CD14-positive monocyte (primary cell): ENCODE measurements around the gene NT5C1A. TPM values are rescaled to one million over a fixed set of nuclear protein-coding genes. Genes with fewer than 3 reads are reported as not detected.

ENCODE experiments used
- DNase-seq, 3 donors: peaks; one replicate each; pipeline ENCODE4 v3.0.0-alpha.2; 2011 to 2022
- H2AFZ ChIP-seq: 2 replicates; pipeline ENCODE4 v1.6.0; 2012; ENCODE audit warnings: mild to moderate bottlenecking, low read depth, low read length, inconsistent platforms; ENCODE audit not compliant: insufficient read depth, poor library complexity, severe bottlenecking
- H3K27ac ChIP-seq, 2 donors: 1 replicate in 1 of 2; 2 replicates in 1 of 2; pipeline ENCODE4 v1.5.1; 2012 to 2013; ENCODE audit warnings: low read length in 2 of 2, control low read depth in 1 of 2, inconsistent platforms in 1 of 2, low read depth in 1 of 2, mild to moderate bottlenecking in 1 of 2
- H3K27me3 ChIP-seq, 2 donors: one replicate each; pipeline versions ENCODE4 v1.6.0 to v1.6.1; 2011 to 2013; ENCODE audit warnings: low read length in 2 of 2; ENCODE audit not compliant: control insufficient read depth in 2 of 2, insufficient read depth in 2 of 2
- H3K36me3 ChIP-seq, 2 donors: replicated peaks in 1 of 2; 1 replicate in 1 of 2; 2 replicates in 1 of 2; pipeline versions ENCODE4 v1.5.1 to v1.6.1; 2012 to 2013; ENCODE audit warnings: low read length in 2 of 2, control low read depth in 1 of 2, inconsistent platforms in 1 of 2, mild to moderate bottlenecking in 1 of 2; ENCODE audit not compliant: insufficient read depth in 2 of 2, control insufficient read depth in 1 of 2
- H3K4me1 ChIP-seq, 2 donors: 1 replicate in 1 of 2; 2 replicates in 1 of 2; pipeline versions ENCODE4 v1.5.1 to v1.6.1; 2012 to 2013; ENCODE audit warnings: low read length in 2 of 2, control low read depth in 1 of 2, inconsistent platforms in 1 of 2, mild to moderate bottlenecking in 1 of 2, moderate library complexity in 1 of 2; ENCODE audit not compliant: insufficient read depth in 2 of 2, control insufficient read depth in 1 of 2
- H3K4me2 ChIP-seq: replicated peaks from 2 replicates; pipeline ENCODE3; 2012; ENCODE audit warnings: low read length, moderate library complexity, mild to moderate bottlenecking; ENCODE audit not compliant: poor library complexity, severe bottlenecking; ENCODE audit errors: extremely low read depth
- H3K4me3 ChIP-seq, 3 experiments: fragments of 200-600 bp in 1 of 3; sonication (generic) in 1 of 3; replicated peaks in 1 of 3; 1 replicate in 2 of 3; 2 replicates in 1 of 3; pipeline ENCODE4 v1.5.1; 2011 to 2013; ENCODE audit warnings: low read length in 3 of 3, mild to moderate bottlenecking in 3 of 3, control low read depth in 2 of 3, low read depth in 2 of 3, inconsistent platforms in 1 of 3, moderate library complexity in 1 of 3
- H3K79me2 ChIP-seq: 2 replicates; pipeline ENCODE4 v1.6.0; 2012; ENCODE audit warnings: mild to moderate bottlenecking, control low read depth, inconsistent platforms, low read length, moderate library complexity; ENCODE audit not compliant: insufficient read depth
- H3K9ac ChIP-seq: 2 replicates; pipeline ENCODE4 v1.6.0; 2017; ENCODE audit warnings: low read length, mild to moderate bottlenecking; ENCODE audit not compliant: insufficient read depth, poor library complexity, severe bottlenecking
- H3K9me3 ChIP-seq, 2 donors: replicated peaks in 1 of 2; 1 replicate in 1 of 2; 2 replicates in 1 of 2; pipeline versions ENCODE4 v1.5.1 to v1.6.1; 2012 to 2013; ENCODE audit warnings: low read length in 2 of 2, control low read depth in 1 of 2; ENCODE audit not compliant: control insufficient read depth in 1 of 2, insufficient read depth in 1 of 2
- H4K20me1 ChIP-seq: 2 replicates; pipeline ENCODE4 v1.6.0; 2012; ENCODE audit warnings: mild to moderate bottlenecking, low read length, control low read depth, moderate library complexity; ENCODE audit not compliant: insufficient read depth
- H3K27ac Mint-ChIP-seq, 7 donors: one replicate each; pipeline ENCODE4 v1.8.0; 2020; ENCODE audit warnings: mild to moderate bottlenecking in 7 of 7, mixed read lengths in 7 of 7, moderate library complexity in 6 of 7, inconsistent platforms in 2 of 7
- H3K27me3 Mint-ChIP-seq, 3 donors: one replicate each; pipeline ENCODE4 v1.8.0; 2021 to 2022; ENCODE audit warnings: low read depth in 3 of 3, mild to moderate bottlenecking in 3 of 3, mixed read lengths in 3 of 3, moderate library complexity in 3 of 3, inconsistent platforms in 1 of 3
- H3K36me3 Mint-ChIP-seq, 2 donors: one replicate each; pipeline ENCODE4 v1.8.0; 2020; ENCODE audit warnings: mixed read lengths in 2 of 2, inconsistent platforms in 1 of 2, mild to moderate bottlenecking in 1 of 2
- H3K4me1 Mint-ChIP-seq: one replicate; pipeline ENCODE4 v1.8.0; 2020; ENCODE audit warnings: mild to moderate bottlenecking, mixed read lengths
- H3K4me3 Mint-ChIP-seq, 2 donors: one replicate each; pipeline ENCODE4 v1.8.0; 2020; ENCODE audit warnings: mild to moderate bottlenecking in 2 of 2, mixed read lengths in 2 of 2, moderate library complexity in 1 of 2
- H3K9me3 Mint-ChIP-seq, 7 donors: one replicate each; pipeline ENCODE4 v1.8.0; 2020 to 2022; ENCODE audit warnings: mixed read lengths in 7 of 7, mild to moderate bottlenecking in 6 of 7, moderate library complexity in 6 of 7, inconsistent platforms in 2 of 7
- CTCF ChIP-seq: fragments of 200-600 bp; IDR thresholded peaks from one replicate; pipeline ENCODE4 v1.8.0; 2022; ENCODE audit warnings: antibody characterized with exemption, mild to moderate bottlenecking
- WGBS: methylation state at CpG from one replicate; pipeline ENCODE4 v1.1.5; 2013; ENCODE audit warnings: missing lambda C conversion rate; ENCODE audit not compliant: insufficient coverage; 5-methylcytosine and 5-hydroxymethylcytosine counted together
- intact Hi-C, 2 donors: fragments of 100-400 bp; cut with micrococcal nuclease; formaldehyde crosslinking; loops; one replicate each; pipeline versions ENCODE4 v1.15.0 to v1.15.1; 2023
- polyA plus RNA-seq, 3 donors: library from polyadenylated mRNA; depleted of rRNA in 1 of 3; unstranded in 2 of 3; stranded (reverse) in 1 of 3; fragments of 300-500 nt in 2 of 3; fragments of >200 nt in 1 of 3; fragmentation: Illumina TruSeq in 2 of 3; gene quantifications; 1 replicate in 2 of 3; 2 replicates in 1 of 3; pipeline ENCODE4 v1.2.3, GENCODE V29; 2012 to 2021

Gene NT5C1A
- polyA plus RNA-seq, 3 donors = not detected

DNA sequence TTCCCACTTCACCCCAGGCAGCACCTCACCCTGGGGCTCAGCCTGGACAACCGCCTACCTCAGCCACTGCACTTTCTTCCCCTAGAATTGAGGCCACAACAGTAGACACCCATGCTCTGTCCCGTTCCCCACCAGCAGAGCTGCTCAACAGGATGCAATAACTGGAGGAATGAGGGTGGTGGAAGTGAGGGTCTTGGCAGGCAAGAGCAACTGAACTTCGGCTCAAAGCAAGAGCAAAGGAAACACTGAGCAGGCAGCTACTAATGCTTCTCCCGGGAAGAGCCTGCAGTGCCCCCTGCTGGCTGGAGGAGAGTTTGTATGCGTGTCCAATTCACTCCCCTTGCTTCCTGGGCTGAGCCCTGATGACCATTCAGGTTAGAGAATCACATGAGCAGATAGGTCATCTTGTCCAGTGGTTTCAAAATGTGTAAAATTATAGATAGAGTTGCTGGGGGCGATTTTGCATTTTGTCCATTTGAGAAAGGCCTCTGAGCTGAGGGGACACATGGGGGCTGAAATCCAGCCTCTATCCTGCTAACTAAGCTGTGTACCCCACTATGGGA lies 13.9 kb downstream of the NT5C1A start:
- H3K4me1 ChIP-seq = peaks cover 7 to 9% of the 10 kb centered on the region in 2 donors
- H3K9ac ChIP-seq = no peak overlapping the region
- no peaks in the 10 kb centered on the region for H3K36me3 Mint-ChIP-seq
- peak overlapping the region in 1 of 7 donors; percentile 1 for H3K27ac Mint-ChIP-seq
- intact Hi-C loops = loop anchor here in 1 of 2 donors (5.0 kb wide), 1 partner anchor 64 kb away; no protein-coding TSS in a partner anchor
- H3K27ac ChIP-seq = no peak overlapping the region
- peaks cover 2 to 14% (median 4%) of the 10 kb centered on the region in 3 donors for H3K27me3 Mint-ChIP-seq
- H3K36me3 ChIP-seq = no peaks in the 10 kb centered on the region
- DNase-seq = peak; percentile 58 to 68 (median 60)
- 21% methylated on average over 4 of the region's 6 CpGs for WGBS
- H3K9me3 ChIP-seq = no peaks in the 10 kb centered on the region
- H4K20me1 ChIP-seq = no peaks in the 10 kb centered on the region
- peaks cover 17% of the 10 kb centered on the region for H3K4me1 Mint-ChIP-seq
- no peaks in the 10 kb centered on the region for H3K79me2 ChIP-seq
- peak; percentile 92 for TF ChIP-seq CTCF
- no peaks in the 10 kb centered on the region for H3K9me3 Mint-ChIP-seq
- H3K4me3 Mint-ChIP-seq = peak overlapping the region in 1 of 2 donors; percentile 65
- no peaks in the 10 kb centered on the region for H3K27me3 ChIP-seq
- no peak overlapping the region for H3K4me3 ChIP-seq
- H3K4me2 ChIP-seq = no peak overlapping the region
- H2AFZ ChIP-seq = peak overlapping the region; percentile 77

DNA sequence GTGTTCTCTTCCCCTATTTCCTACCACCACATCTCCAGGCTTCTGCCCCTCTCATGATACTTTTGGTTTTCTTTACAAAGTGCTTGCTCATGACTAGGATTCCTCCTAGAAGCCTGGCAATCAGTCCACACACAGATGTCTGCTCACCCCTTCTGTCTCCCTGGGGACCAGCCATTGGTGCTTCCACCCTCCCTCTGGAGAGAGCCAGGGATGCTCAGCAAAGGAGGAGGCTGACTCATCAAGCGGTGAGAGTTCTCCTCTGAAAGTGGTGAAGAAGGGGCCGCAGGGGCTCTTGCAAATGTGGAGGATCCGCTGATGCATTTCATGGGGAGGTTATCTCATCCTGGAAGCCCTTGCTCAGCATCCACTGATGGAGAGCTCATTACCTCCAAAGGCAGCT lies 14.5 kb downstream of the NT5C1A start:
- TF ChIP-seq CTCF = no peak
- no peak overlapping the region for H3K4me3 Mint-ChIP-seq
- H3K27me3 ChIP-seq = no peaks in the 10 kb centered on the region
- peaks cover 17% of the 10 kb centered on the region for H3K4me1 Mint-ChIP-seq
- 100% methylated on average over 2 of the region's 3 CpGs for WGBS
- intact Hi-C loops = loop anchor here in 1 of 2 donors (5.0 kb wide), 1 partner anchor 65 kb away; no protein-coding TSS in a partner anchor
- H3K4me1 ChIP-seq = peaks cover 7 to 9% of the 10 kb centered on the region in 2 donors
- H3K36me3 Mint-ChIP-seq = no peaks in the 10 kb centered on the region
- H3K36me3 ChIP-seq = no peaks in the 10 kb centered on the region
- no peak overlapping the region for H3K4me2 ChIP-seq
- H3K9ac ChIP-seq = no peak overlapping the region
- H3K4me3 ChIP-seq = no peak overlapping the region
- peak overlapping the region; percentile 77 for H2AFZ ChIP-seq
- H3K9me3 ChIP-seq = no peaks in the 10 kb centered on the region
- no peaks in the 10 kb centered on the region for H3K9me3 Mint-ChIP-seq
- DNase-seq = no peak
- H3K27me3 Mint-ChIP-seq = peaks cover 2 to 14% (median 4%) of the 10 kb centered on the region in 3 donors
- no peak overlapping the region for H3K27ac ChIP-seq
- H3K79me2 ChIP-seq = no peaks in the 10 kb centered on the region
- no peaks in the 10 kb centered on the region for H4K20me1 ChIP-seq
- no peak overlapping the region for H3K27ac Mint-ChIP-seq
